ENCODE data around the gene PLCB1. TPM values are rescaled to one million over a fixed set of nuclear protein-coding genes. Genes with fewer than 3 reads are reported as not detected.

Gene PLCB1
- total RNA-seq, 2 donors from 2014 or later = 7.3 to 45.5 TPM

GRCh38 chr20:8796088-8796660 lies 664.1 kb downstream of the PLCB1 start:
- Histone ChIP-seq H3K36me3 (no peaks in the 10 kb centered on the region), H3K27ac (peak overlapping the region; percentile 16 to 33), H3K9me3 (no peaks in the 10 kb centered on the region), H3K4me3 (no peak overlapping the region), H3K4me1 (peaks cover 0 to 9% of the 10 kb centered on the region in 2 donors), H3K27me3 (no peaks in the 10 kb centered on the region)
- no peak for TF ChIP-seq CTCF (IDR thresholded peaks at IDR 0.05)
- no peak for DNase-seq (ENCODE audit: low spot score)

- TF ChIP-seq CTCF (IDR thresholded peaks at IDR 0.05) = no peak
- H3K27ac ChIP-seq = no peak overlapping the region
- no peaks in the 10 kb centered on the region for H3K27me3 ChIP-seq
- DNase-seq (ENCODE audit: low spot score) = no peak
- no peak overlapping the region for H3K4me3 ChIP-seq
- no peaks in the 10 kb centered on the region for H3K9me3 ChIP-seq
- peaks cover 0 to 13% of the 10 kb centered on the region in 2 donors for H3K4me1 ChIP-seq
- no peaks in the 10 kb centered on the region for H3K36me3 ChIP-seq
Measured at GRCh38 chr20:8798505-8798904, 666.4 kb downstream of the PLCB1 start.

- DNase-seq (ENCODE audit: low spot score) = no peak
- H3K27ac ChIP-seq = no peak overlapping the region
- peaks cover 0 to 13% of the 10 kb centered on the region in 2 donors for H3K4me1 ChIP-seq
- no peak overlapping the region for H3K4me3 ChIP-seq
- no peaks in the 10 kb centered on the region for H3K9me3 ChIP-seq
- H3K27me3 ChIP-seq = no peaks in the 10 kb centered on the region
- H3K36me3 ChIP-seq = no peaks in the 10 kb centered on the region
- no peak for TF ChIP-seq CTCF (IDR thresholded peaks at IDR 0.05)
Measured at GRCh38 chr20:8800089-8800488, 668.0 kb downstream of the PLCB1 start.

GRCh38 chr20:8801686-8802085 lies 669.6 kb downstream of the PLCB1 start:
- Histone ChIP-seq H3K9me3 (no peaks in the 10 kb centered on the region), H3K36me3 (no peaks in the 10 kb centered on the region), H3K27ac (no peak overlapping the region), H3K27me3 (no peaks in the 10 kb centered on the region), H3K4me3 (no peak overlapping the region), H3K4me1 (peaks cover 0 to 4% of the 10 kb centered on the region in 2 donors)
- DNase-seq (ENCODE audit: low spot score) = no peak
- no peak for TF ChIP-seq CTCF (IDR thresholded peaks at IDR 0.05)

- Histone ChIP-seq H3K27ac (no peak overlapping the region), H3K36me3 (no peaks in the 10 kb centered on the region), H3K4me3 (no peak overlapping the region), H3K4me1 (peaks cover 0 to 4% of the 10 kb centered on the region in 2 donors), H3K9me3 (no peaks in the 10 kb centered on the region), H3K27me3 (no peaks in the 10 kb centered on the region)
- no peak for TF ChIP-seq CTCF (IDR thresholded peaks at IDR 0.05)
- no peak for DNase-seq (ENCODE audit: low spot score)
Measured at GRCh38 chr20:8803065-8803464, 671.0 kb downstream of the PLCB1 start.

GRCh38 chr20:8803941-8804340 lies 671.9 kb downstream of the PLCB1 start:
- Histone ChIP-seq H3K36me3 (no peaks in the 10 kb centered on the region), H3K4me3 (no peak overlapping the region), H3K27me3 (no peaks in the 10 kb centered on the region), H3K4me1 (peaks cover 0 to 4% of the 10 kb centered on the region in 2 donors), H3K27ac (no peak overlapping the region), H3K9me3 (no peaks in the 10 kb centered on the region)
- DNase-seq (ENCODE audit: low spot score) = no peak
- TF ChIP-seq CTCF (IDR thresholded peaks at IDR 0.05) = no peak

Data from right atrium auricular region (tissue), 2 donors.